ENCODE measurements around the gene ERP27.

Gene ERP27

GRCh38 chr12:14903386-14904098 is 34.8 kb downstream of the ERP27 start:
- DNase-seq (ENCODE audit: low read depth) = no peak

- DNase-seq (ENCODE audit: low read depth) = no peak
These were observed 35.9 kb downstream of the ERP27 start for GRCh38 chr12:14902465-14902864.

- no peak for DNase-seq (ENCODE audit: low read depth)
These were observed 37.1 kb downstream of the ERP27 start for GRCh38 chr12:14901228-14901562.

- no peak for DNase-seq (ENCODE audit: low read depth)
These were observed 37.7 kb downstream of the ERP27 start for GRCh38 chr12:14900521-14901227.

- DNase-seq (ENCODE audit: low read depth) = no peak
These were observed 41.7 kb downstream of the ERP27 start for GRCh38 chr12:14896521-14897169.

- no peak for DNase-seq (ENCODE audit: low read depth)
These were observed 44.7 kb downstream of the ERP27 start for GRCh38 chr12:14893506-14894250.

- no peak for DNase-seq (ENCODE audit: low read depth)
These were observed 45.4 kb downstream of the ERP27 start for GRCh38 chr12:14892726-14893505.

- no peak for DNase-seq (ENCODE audit: low read depth)
These were observed 47.6 kb downstream of the ERP27 start for GRCh38 chr12:14890701-14891100.

- DNase-seq (ENCODE audit: low read depth) = no peak
These were observed 52.1 kb downstream of the ERP27 start for GRCh38 chr12:14886271-14886670.

- DNase-seq (ENCODE audit: low read depth) = no peak
These were observed 52.6 kb downstream of the ERP27 start, which contains the start of gene MGP for GRCh38 chr12:14885718-14886221. MGP (minus strand) TSS chr12:14885854; CDS start chr12:14885791, 63 bp downstream.

GRCh38 chr12:14884458-14884878 is 53.9 kb downstream of the ERP27 start:
- no peak for DNase-seq (ENCODE audit: low read depth)

- no peak for DNase-seq (ENCODE audit: low read depth)
These were observed 54.7 kb downstream of the ERP27 start for GRCh38 chr12:14883686-14884085.

- no peak for DNase-seq (ENCODE audit: low read depth)
These were observed 57.4 kb downstream of the ERP27 start for GRCh38 chr12:14880890-14881453.

GRCh38 chr12:14879222-14879933 is 59.0 kb downstream of the ERP27 start:
- DNase-seq (ENCODE audit: low read depth) = no peak

- no peak for DNase-seq (ENCODE audit: low read depth)
These were observed 59.8 kb downstream of the ERP27 start for GRCh38 chr12:14878488-14878887.

- no peak for DNase-seq (ENCODE audit: low read depth)
These were observed 61.5 kb downstream of the ERP27 start for GRCh38 chr12:14876833-14877232.

- no peak for DNase-seq (ENCODE audit: low read depth)
These were observed 63.5 kb downstream of the ERP27 start for GRCh38 chr12:14874882-14875281.

- no peak for DNase-seq (ENCODE audit: low read depth)
These were observed 64.7 kb downstream of the ERP27 start for GRCh38 chr12:14873440-14874185.

- no peak for DNase-seq (ENCODE audit: low read depth)
These were observed 66.5 kb downstream of the ERP27 start for GRCh38 chr12:14871886-14872285.

- DNase-seq (ENCODE audit: low read depth) = no peak
These were observed 67.1 kb downstream of the ERP27 start for GRCh38 chr12:14871247-14871646.
